SW480 (cell line): Measurements from ENCODE around the gene ZNF582.

Source experiments
- DNase-seq: peaks from one replicate; pipeline ENCODE4 v3.0.0-alpha.2; 2016; ENCODE audit warnings: low spot score

The ZNF582 gene

GRCh38 chr19:56393119-56394012, at the start of gene ZNF582:
Gene ZNF582, minus strand, starts transcription at chr19:56393534. Its CDS starts 1,782 bp downstream, at chr19:56391752.
- DNase-seq = no peak

- no peak for DNase-seq
Measured at GRCh38 chr19:56441206-56441792, 48.0 kb upstream of the ZNF582 start.

- no peak for DNase-seq
Measured at GRCh38 chr19:56423985-56424353, 30.6 kb upstream of the ZNF582 start.

GRCh38 chr19:56423276-56423984, 30.1 kb upstream of the ZNF582 start:
- no peak for DNase-seq

GRCh38 chr19:56405062-56405461, 11.7 kb upstream of the ZNF582 start:
- no peak for DNase-seq

- DNase-seq = no peak
Measured at GRCh38 chr19:56404705-56405056, 11.3 kb upstream of the ZNF582 start.

- DNase-seq = peak; percentile 66
Measured at GRCh38 chr19:56403764-56404704, 10.7 kb upstream of the ZNF582 start, which contains the start of gene ZNF583. Gene ZNF583, plus strand, starts transcription at chr19:56404332. Its CDS starts 2,783 bp downstream, at chr19:56407115.

- DNase-seq = no peak
Measured at GRCh38 chr19:56403261-56403660, 9.9 kb upstream of the ZNF582 start.

- no peak for DNase-seq
Measured at GRCh38 chr19:56400485-56400884, 7.2 kb upstream of the ZNF582 start.

- no peak for DNase-seq
Measured at GRCh38 chr19:56398809-56399208, 5.5 kb upstream of the ZNF582 start.

- DNase-seq = peak; percentile 19
Measured at GRCh38 chr19:56383826-56384605, 9.3 kb downstream of the ZNF582 start.

- peak; percentile 19 for DNase-seq
Measured at GRCh38 chr19:56377105-56377924, 16.0 kb downstream of the ZNF582 start.

GRCh38 chr19:56372281-56372680, 21.1 kb downstream of the ZNF582 start:
- no peak for DNase-seq

- DNase-seq = no peak
Measured at GRCh38 chr19:56369886-56370676, 23.3 kb downstream of the ZNF582 start.

- no peak for DNase-seq
Measured at GRCh38 chr19:56367829-56368711, 25.3 kb downstream of the ZNF582 start.

GRCh38 chr19:56360841-56361240, 32.5 kb downstream of the ZNF582 start:
- no peak for DNase-seq

- no peak for DNase-seq
Measured at GRCh38 chr19:56356944-56357343, 36.4 kb downstream of the ZNF582 start.

GRCh38 chr19:56355517-56355916, 37.8 kb downstream of the ZNF582 start:
- DNase-seq = no peak
